ENCODE data around the gene CYP2J2. TPM values are rescaled to one million over a fixed set of nuclear protein-coding genes. Genes with fewer than 3 reads are reported as not detected.
"Not testable (repeated sequence)": the region's sequence is repeated elsewhere in the genome, so short reads cannot be mapped to it uniquely, and the experiment has no call there.

CYP2J2 gene, protein sequence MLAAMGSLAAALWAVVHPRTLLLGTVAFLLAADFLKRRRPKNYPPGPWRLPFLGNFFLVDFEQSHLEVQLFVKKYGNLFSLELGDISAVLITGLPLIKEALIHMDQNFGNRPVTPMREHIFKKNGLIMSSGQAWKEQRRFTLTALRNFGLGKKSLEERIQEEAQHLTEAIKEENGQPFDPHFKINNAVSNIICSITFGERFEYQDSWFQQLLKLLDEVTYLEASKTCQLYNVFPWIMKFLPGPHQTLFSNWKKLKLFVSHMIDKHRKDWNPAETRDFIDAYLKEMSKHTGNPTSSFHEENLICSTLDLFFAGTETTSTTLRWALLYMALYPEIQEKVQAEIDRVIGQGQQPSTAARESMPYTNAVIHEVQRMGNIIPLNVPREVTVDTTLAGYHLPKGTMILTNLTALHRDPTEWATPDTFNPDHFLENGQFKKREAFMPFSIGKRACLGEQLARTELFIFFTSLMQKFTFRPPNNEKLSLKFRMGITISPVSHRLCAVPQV
- not detected in 2 replicates for total RNA-seq (2014; rRNA removed; shearing (Covaris generic))

DNA sequence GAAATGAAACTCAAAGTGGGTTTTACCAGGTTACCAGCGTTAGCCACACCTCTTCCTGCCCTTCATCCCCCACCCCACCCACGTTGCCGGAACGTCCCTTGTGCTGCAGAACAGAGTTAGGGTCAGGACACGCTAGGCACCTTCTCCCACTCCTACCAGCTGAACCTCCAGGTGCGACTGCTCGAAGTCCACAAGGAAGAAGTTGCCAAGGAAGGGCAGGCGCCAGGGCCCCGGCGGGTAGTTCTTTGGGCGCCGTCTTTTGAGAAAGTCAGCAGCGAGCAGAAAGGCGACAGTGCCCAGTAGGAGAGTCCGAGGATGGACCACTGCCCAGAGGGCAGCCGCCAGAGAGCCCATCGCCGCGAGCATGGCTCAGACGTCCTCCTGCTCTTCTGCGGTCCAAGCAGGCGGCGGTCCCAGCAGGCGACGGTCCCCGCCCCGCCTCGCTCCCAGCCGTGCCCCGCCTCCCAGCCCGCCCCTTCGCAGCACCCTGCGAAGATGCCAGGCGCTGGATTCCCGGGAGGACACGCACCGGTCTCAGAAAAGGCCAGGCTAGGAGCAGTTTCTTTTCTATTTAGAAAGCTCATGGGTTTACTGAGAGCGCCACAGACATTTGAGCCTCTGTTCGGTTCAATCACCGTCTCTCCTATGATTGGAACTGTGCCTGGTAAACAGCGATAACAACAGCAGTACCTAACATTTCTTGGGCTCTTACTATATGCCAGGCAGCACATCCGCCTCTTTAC is at the start of gene CYP2J2:
CYP2J2 (minus strand) TSS at position 393 of the 743 bp plus-strand sequence; CDS start at position 366, 27 bp downstream.
- peaks cover 4% of the 10 kb centered on the region; the same call in 1 of the 2 replicates for H3K4me1 ChIP-seq (replicated peaks)
- peak within 1 kb of the TSS; percentile 24 for H3K4me3 ChIP-seq
- no peaks in the 10 kb centered on the region for H3K36me3 ChIP-seq
- H3K9me3 ChIP-seq (replicated peaks) = no peaks in the 10 kb centered on the region
- H3K27me3 ChIP-seq (replicated peaks) = peaks cover 18% of the 10 kb centered on the region; the same call in 1 of the 2 replicates
- H3K27ac ChIP-seq = no peak within 1 kb of the TSS
- DNase-seq (ENCODE audit: low read depth in 1 of 2, low spot score in 2 of 2) = peak; percentile 7 to 48

DNA sequence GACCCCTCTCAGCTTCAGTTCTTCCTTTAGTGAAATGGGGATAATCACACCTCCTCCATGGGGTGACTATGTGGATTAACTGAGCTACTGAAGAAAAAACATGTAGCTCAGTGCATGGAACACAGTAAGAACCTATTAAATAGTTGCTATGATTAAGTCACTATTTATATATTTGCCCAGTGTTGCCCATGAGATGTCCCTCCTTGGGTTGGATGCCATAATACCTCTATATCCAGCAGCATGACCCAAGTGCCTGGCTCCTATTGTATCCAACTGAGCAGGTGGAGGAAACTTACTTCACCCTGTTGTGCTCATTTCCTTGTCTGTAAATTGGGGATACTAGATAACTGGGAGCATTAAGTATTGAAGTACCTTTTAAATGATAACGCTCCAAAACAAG is 47.1 kb upstream of the CYP2J2 start:
- no peak for DNase-seq (ENCODE audit: low read depth in 1 of 2, low spot score in 2 of 2)
- no peak overlapping the region for H3K4me3 ChIP-seq

GRCh38 chr1:59972216-59972927 is 45.8 kb upstream of the CYP2J2 start:
- H3K4me1 ChIP-seq (replicated peaks) = peaks cover 2% of the 10 kb centered on the region
- no peaks in the 10 kb centered on the region for H3K27me3 ChIP-seq (replicated peaks)
- H3K27ac ChIP-seq = no peak overlapping the region
- no peak for DNase-seq (ENCODE audit: low read depth in 1 of 2, low spot score in 2 of 2)
- H3K4me3 ChIP-seq = no peak overlapping the region
- no peaks in the 10 kb centered on the region for H3K36me3 ChIP-seq
- no peaks in the 10 kb centered on the region for H3K9me3 ChIP-seq (replicated peaks)

More for the DNA sequence above, 47.1 kb upstream of the CYP2J2 start:
- H3K27me3 ChIP-seq (replicated peaks) = no peaks in the 10 kb centered on the region
- no peaks in the 10 kb centered on the region for H3K9me3 ChIP-seq (replicated peaks)
- H3K4me1 ChIP-seq (replicated peaks) = no peaks in the 10 kb centered on the region
- no peak overlapping the region for H3K27ac ChIP-seq
- H3K36me3 ChIP-seq = no peaks in the 10 kb centered on the region

GRCh38 chr1:59971464-59971911 is 44.9 kb upstream of the CYP2J2 start:
- H3K4me3 ChIP-seq = no peak overlapping the region

GRCh38 chr1:59969542-59970175 is 43.1 kb upstream of the CYP2J2 start:
- H3K9me3 ChIP-seq (replicated peaks); DNase-seq (ENCODE audit: low read depth in 1 of 2, low spot score in 2 of 2); H3K27me3 ChIP-seq (replicated peaks); H3K27ac ChIP-seq; H3K4me3 ChIP-seq; H3K36me3 ChIP-seq: not testable (repeated sequence)
- H3K4me1 ChIP-seq (replicated peaks) = peaks cover 12% of the 10 kb centered on the region

More at GRCh38 chr1:59971464-59971911, 44.9 kb upstream of the CYP2J2 start:
- H3K27ac ChIP-seq = no peak overlapping the region
- H3K36me3 ChIP-seq = no peaks in the 10 kb centered on the region
- H3K9me3 ChIP-seq (replicated peaks) = no peaks in the 10 kb centered on the region
- no peaks in the 10 kb centered on the region for H3K27me3 ChIP-seq (replicated peaks)
- H3K4me1 ChIP-seq (replicated peaks) = peaks cover 11% of the 10 kb centered on the region
- peak; percentile 64 to 65 for DNase-seq (ENCODE audit: low read depth in 1 of 2, low spot score in 2 of 2)

DNA sequence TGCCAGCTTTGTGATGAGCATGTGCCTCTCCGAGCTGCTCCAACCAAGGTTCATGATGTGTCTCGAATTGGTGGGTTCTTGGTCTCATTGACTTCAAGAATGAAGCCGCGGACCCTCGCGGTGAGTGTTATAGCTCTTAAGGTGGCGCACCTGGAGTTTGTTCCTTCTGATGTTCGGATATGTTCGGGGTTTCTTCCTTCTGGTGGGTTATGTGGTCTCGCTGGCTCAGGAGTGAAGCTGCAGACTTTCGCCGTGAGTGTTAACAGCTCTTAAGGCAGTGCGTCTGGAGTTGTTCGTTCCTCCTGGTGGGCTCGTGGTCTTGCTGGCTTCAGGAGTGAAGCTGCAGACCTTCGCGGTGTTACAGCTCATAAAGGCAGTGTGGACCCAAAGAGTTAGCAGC is 42.2 kb upstream of the CYP2J2 start:
- not testable (repeated sequence) for H3K4me3 ChIP-seq; H3K27ac ChIP-seq; H3K27me3 ChIP-seq (replicated peaks); H3K9me3 ChIP-seq (replicated peaks); H3K36me3 ChIP-seq; DNase-seq (ENCODE audit: low read depth in 1 of 2, low spot score in 2 of 2)
- peaks cover 12% of the 10 kb centered on the region for H3K4me1 ChIP-seq (replicated peaks)

- Histone ChIP-seq H3K4me1 (replicated peaks) (peaks cover 12% of the 10 kb centered on the region), H3K27ac (no peak overlapping the region), H3K36me3 (no peaks in the 10 kb centered on the region), H3K9me3 (replicated peaks) (no peaks in the 10 kb centered on the region), H3K27me3 (replicated peaks) (no peaks in the 10 kb centered on the region), H3K4me3 (no peak overlapping the region)
- no peak for DNase-seq (ENCODE audit: low read depth in 1 of 2, low spot score in 2 of 2)
Observed at GRCh38 chr1:59967780-59968179, 41.2 kb upstream of the CYP2J2 start.

- H3K27ac ChIP-seq = no peak overlapping the region
- DNase-seq (ENCODE audit: low read depth in 1 of 2, low spot score in 2 of 2) = peak in 1 of 2 experiments; percentile 38
Observed at GRCh38 chr1:59967141-59967697, 40.6 kb upstream of the CYP2J2 start.

GRCh38 chr1:59952065-59952464 is 25.5 kb upstream of the CYP2J2 start:
- no peaks in the 10 kb centered on the region for H3K36me3 ChIP-seq
- H3K4me3 ChIP-seq = no peak overlapping the region
- no peaks in the 10 kb centered on the region for H3K27me3 ChIP-seq (replicated peaks)
- H3K27ac ChIP-seq = no peak overlapping the region
- H3K9me3 ChIP-seq (replicated peaks) = no peaks in the 10 kb centered on the region
- no peaks in the 10 kb centered on the region for H3K4me1 ChIP-seq (replicated peaks)
- no peak for DNase-seq (ENCODE audit: low read depth in 1 of 2, low spot score in 2 of 2)

More at GRCh38 chr1:59967141-59967697, 40.6 kb upstream of the CYP2J2 start:
- Histone ChIP-seq H3K9me3 (replicated peaks) (no peaks in the 10 kb centered on the region), H3K36me3 (no peaks in the 10 kb centered on the region), H3K4me3 (no peak overlapping the region), H3K27me3 (replicated peaks) (no peaks in the 10 kb centered on the region), H3K4me1 (replicated peaks) (peaks cover 12% of the 10 kb centered on the region)

GRCh38 chr1:59949648-59950047 is 23.1 kb upstream of the CYP2J2 start:
- DNase-seq (ENCODE audit: low read depth in 1 of 2, low spot score in 2 of 2) = no peak
- H3K27me3 ChIP-seq (replicated peaks) = 0 out of 2 replicates have a peak, but pooled peaks cover 7% of the 10 kb centered on the region
- no peaks in the 10 kb centered on the region for H3K4me1 ChIP-seq (replicated peaks)
- no peaks in the 10 kb centered on the region for H3K9me3 ChIP-seq (replicated peaks)
- no peak overlapping the region for H3K27ac ChIP-seq
- no peaks in the 10 kb centered on the region for H3K36me3 ChIP-seq
- H3K4me3 ChIP-seq = no peak overlapping the region

- DNase-seq (ENCODE audit: low read depth in 1 of 2, low spot score in 2 of 2) = no peak
- Histone ChIP-seq H3K27me3 (replicated peaks) (0 out of 2 replicates have a peak, but pooled peaks cover 12% of the 10 kb centered on the region), H3K27ac (no peak overlapping the region)
Observed at GRCh38 chr1:59948990-59949389, 22.4 kb upstream of the CYP2J2 start.

GRCh38 chr1:59947047-59947938 is 20.7 kb upstream of the CYP2J2 start:
- DNase-seq (ENCODE audit: low read depth in 1 of 2, low spot score in 2 of 2) = peak in 1 of 2 experiments; percentile 22
- Histone ChIP-seq H3K4me1 (replicated peaks) (no peaks in the 10 kb centered on the region), H3K9me3 (replicated peaks) (no peaks in the 10 kb centered on the region), H3K27me3 (replicated peaks) (peaks cover 21% of the 10 kb centered on the region; the same call in 1 of the 2 replicates), H3K27ac (no peak overlapping the region), H3K36me3 (no peaks in the 10 kb centered on the region), H3K4me3 (no peak overlapping the region)

More at GRCh38 chr1:59948990-59949389, 22.4 kb upstream of the CYP2J2 start:
- Histone ChIP-seq H3K4me3 (no peak overlapping the region), H3K9me3 (replicated peaks) (no peaks in the 10 kb centered on the region), H3K4me1 (replicated peaks) (no peaks in the 10 kb centered on the region), H3K36me3 (no peaks in the 10 kb centered on the region)
